GM12865 (cell line): Measurements from ENCODE around the gene AKAP7.
"Not testable (repeated sequence)": the region's sequence is repeated elsewhere in the genome, so short reads cannot be mapped to it uniquely, and the experiment has no call there.

Source experiments
- DNase-seq: peaks from one replicate; pipeline ENCODE4 v3.0.0; 2010; ENCODE audit warnings: low read depth
- H3K4me3 ChIP-seq: 2 replicates; pipeline ENCODE4 v1.5.1; 2011; ENCODE audit warnings: mild to moderate bottlenecking, low read depth, low read length, control low read depth
- CTCF ChIP-seq: IDR thresholded peaks from 2 replicates; pipeline ENCODE4 v1.5.1; 2011; ENCODE audit warnings: low read length, control low read depth, low read depth, inconsistent platforms; ENCODE audit not compliant: insufficient read depth; ENCODE audit errors: missing control alignments

The AKAP7 gene

GRCh38 chr6:131293472-131293911 lies 158.2 kb downstream of the AKAP7 start:
- TF ChIP-seq CTCF, result no peak
- no peak overlapping the region for H3K4me3 ChIP-seq
- no peak for DNase-seq

GRCh38 chr6:131295081-131295480 lies 159.8 kb downstream of the AKAP7 start:
- no peak for TF ChIP-seq CTCF
- no peak overlapping the region for H3K4me3 ChIP-seq
- no peak for DNase-seq

DNA sequence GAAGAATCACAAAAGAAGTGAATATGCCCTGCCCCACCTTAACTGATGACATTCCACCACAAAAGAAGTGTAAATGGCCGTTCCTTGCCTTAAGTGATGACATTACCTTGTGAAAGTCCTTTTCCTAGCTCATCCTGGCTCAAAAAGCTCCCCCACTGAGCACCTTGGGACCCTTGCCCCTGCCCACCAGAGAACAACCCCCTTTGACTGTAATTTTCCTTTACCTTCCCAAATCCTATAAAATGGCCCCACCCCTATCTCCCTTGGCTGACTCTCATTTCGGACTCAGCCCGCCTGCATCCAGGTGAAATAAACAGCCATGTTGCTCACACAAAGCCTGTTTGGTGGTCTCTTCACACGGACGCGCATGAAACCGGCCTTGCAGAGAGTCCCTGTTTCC lies 165.6 kb downstream of the AKAP7 start:
- H3K4me3 ChIP-seq, DNase-seq: not testable (repeated sequence)

DNA sequence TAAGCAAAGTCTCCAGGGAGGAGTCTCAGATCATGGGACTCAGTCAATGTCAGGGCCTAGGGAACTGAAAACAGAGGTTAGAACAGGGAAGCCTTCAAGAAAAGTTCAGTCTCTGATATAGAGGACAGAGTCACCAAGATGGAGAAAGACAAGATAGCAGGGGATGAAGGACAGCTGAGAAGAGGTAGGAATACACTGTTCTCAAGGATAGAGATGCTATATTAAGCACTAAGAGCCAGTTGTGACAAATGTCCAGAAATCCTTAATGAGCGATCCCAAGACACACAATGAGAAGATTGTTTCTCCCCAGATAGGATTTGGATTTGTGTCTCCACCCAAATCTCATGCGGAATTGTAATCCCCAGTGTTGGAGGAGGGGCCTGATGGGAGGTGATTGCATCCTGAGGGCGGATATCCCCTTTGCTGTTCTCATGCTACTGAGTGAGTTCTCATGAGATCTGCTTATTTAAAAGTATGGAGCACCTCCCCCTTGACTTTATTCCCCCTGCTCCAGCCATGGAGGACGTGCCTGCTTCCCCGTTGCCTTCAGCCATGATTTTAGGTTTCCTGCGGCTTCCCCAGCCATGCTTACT lies 168.2 kb downstream of the AKAP7 start:
- no peak overlapping the region for H3K4me3 ChIP-seq
- DNase-seq, result no peak

DNA sequence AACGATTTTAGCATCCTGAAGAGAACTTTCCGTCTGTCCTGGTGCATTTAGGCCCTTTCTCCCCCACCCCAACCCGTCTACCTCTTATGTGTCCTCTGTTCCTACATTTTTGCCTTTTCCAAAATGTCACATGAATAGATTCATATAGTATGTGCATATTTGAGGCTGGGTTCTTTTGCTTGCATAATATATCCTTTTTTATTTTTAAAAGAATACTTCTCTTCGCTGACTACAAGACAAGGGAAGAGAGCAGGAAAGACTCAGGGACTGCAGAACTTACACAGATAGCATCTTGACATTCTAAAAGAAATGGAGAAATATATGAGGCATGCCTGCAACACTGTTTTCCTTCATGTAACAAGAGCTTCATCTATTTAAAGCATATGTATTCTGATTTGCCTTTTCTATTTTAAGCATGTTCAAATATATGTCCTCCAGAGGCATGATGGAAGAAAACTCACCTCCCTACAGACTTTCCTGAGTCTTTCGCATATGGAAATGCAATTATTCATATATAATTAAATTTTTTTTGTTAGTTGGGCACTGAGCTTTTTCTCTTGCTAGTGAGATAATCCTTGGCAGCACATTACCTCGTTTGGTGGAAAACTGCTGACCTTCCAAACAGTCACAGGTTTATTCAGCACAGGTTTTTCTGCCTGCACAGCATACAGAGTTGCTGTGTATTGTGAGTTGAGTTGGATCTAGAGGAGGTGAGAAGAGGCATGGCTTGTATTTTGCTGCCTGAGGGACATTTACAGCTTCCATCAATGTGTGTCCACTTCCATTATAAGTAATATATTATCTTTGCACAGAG lies 170.0 kb downstream of the AKAP7 start:
- H3K4me3 ChIP-seq, result no peak overlapping the region
- no peak for DNase-seq
- no peak for TF ChIP-seq CTCF

More for the DNA sequence above, 168.2 kb downstream of the AKAP7 start:
- no peak for TF ChIP-seq CTCF

DNA sequence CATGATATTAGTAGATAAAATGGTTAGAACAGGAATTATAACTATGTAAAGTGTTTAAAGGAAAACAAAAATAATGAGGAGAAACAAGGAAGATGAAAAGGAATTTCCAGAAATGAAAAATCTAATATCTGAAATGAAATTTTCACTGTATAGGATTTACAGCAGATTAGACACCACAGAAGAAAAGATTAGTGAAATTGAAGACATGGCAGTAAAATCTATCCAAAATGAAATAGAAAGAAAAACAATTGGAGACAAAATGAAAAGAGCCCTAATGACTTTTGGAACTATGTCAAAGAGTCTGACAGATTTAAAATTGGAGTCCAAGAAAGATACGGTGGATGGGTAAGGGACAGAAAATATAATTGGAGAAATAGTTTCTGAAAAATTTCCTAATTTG lies 174.2 kb downstream of the AKAP7 start:
- TF ChIP-seq CTCF, result no peak
- DNase-seq, result no peak
- H3K4me3 ChIP-seq, result no peak overlapping the region

DNA sequence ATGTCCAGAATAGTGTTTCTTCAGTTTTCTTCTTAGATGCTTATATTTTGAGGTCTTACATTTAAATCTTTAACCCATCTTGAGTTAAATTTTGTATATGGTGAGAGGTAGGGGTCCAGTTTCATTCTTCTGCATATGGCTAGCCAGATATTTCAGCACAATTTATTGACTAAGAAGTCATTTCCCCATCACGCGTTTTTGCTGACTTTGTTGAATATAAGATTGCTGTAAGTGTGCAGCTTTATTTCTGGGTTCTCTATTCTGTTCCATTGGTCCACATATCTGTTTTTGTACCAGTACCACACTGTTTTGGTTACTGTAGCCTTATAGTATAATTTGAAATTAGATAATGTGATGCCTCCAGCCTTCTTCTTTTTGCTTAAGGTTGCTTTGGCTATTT lies 179.6 kb downstream of the AKAP7 start:
- no peak for TF ChIP-seq CTCF
- DNase-seq, result no peak
- H3K4me3 ChIP-seq, result no peak overlapping the region
